H1 (cell line): ENCODE results near the gene PHEX. TPM values are rescaled to one million over a fixed set of nuclear protein-coding genes. Genes with fewer than 3 reads are reported as not detected.

Source experiments
- CTCF ChIA-PET: fragments of 300-600 bp; sonication (Branson Sonifier 250); formaldehyde crosslinking; loops from one replicate; lab custom pipeline; 2021; ENCODE audit not compliant: partially characterized antibody; lab: Charles Lee
- POLR2A ChIA-PET: fragments of 300-600 bp; sonication (Branson Sonifier 250); formaldehyde crosslinking; loops from one replicate; lab custom pipeline; 2021; ENCODE audit warnings: inconsistent platforms; ENCODE audit not compliant: partially characterized antibody; lab: Charles Lee
- DNase-seq, 2 experiments: peaks; one replicate each; pipeline versions ENCODE4 v3.0.0 to v3.0.0-alpha.2; 2010 to 2022; ENCODE audit warnings: low spot score in 2 of 2, low read depth in 1 of 2, mixed read lengths in 1 of 2
- FAIRE-seq: peaks from 2 replicates; lab custom pipeline; 2011; peaks lifted over from hg19 to GRCh38; lab: Jason Lieb, UNC
- H2AFZ ChIP-seq: 2 replicates; pipeline ENCODE4 v1.8.1; 2012; ENCODE audit warnings: low read length, inconsistent platforms
- H2AK5ac ChIP-seq: 2 replicates; pipeline ENCODE4 v1.6.1; 2013; ENCODE audit warnings: low read depth, low read length
- H2BK120ac ChIP-seq: replicated peaks from 2 replicates; pipeline ENCODE3; 2013; ENCODE audit warnings: low read depth, low read length, inconsistent platforms
- H2BK12ac ChIP-seq: 2 replicates; pipeline ENCODE4 v1.6.1; 2013; ENCODE audit warnings: low read depth, low read length
- H2BK15ac ChIP-seq: 2 replicates; pipeline ENCODE4 v1.6.1; 2013; ENCODE audit warnings: low read length
- H2BK20ac ChIP-seq: 2 replicates; pipeline ENCODE4 v1.6.1; 2013; ENCODE audit warnings: low read length
- H2BK5ac ChIP-seq: 2 replicates; pipeline ENCODE4 v1.6.1; 2013; ENCODE audit warnings: low read depth, low read length
- H3K14ac ChIP-seq: 2 replicates; pipeline ENCODE4 v1.6.1; 2013; ENCODE audit warnings: inconsistent platforms; ENCODE audit not compliant: insufficient read length
- H3K18ac ChIP-seq: 2 replicates; pipeline ENCODE4 v1.6.1; 2013; ENCODE audit warnings: low read length; ENCODE audit errors: extremely low read depth
- H3K23ac ChIP-seq: 2 replicates; pipeline ENCODE4 v1.6.1; 2013; ENCODE audit warnings: inconsistent platforms; ENCODE audit not compliant: insufficient read length
- H3K23me2 ChIP-seq: 2 replicates; pipeline ENCODE4 v1.6.1; 2013; ENCODE audit warnings: low read depth, low read length
- H3K27ac ChIP-seq: 2 replicates; pipeline ENCODE4 v1.6.1; 2011; ENCODE audit warnings: low read depth, low read length, inconsistent platforms
- H3K27me3 ChIP-seq, 4 experiments: replicated peaks in 1 of 4; 1 replicate in 1 of 4; 2 replicates in 3 of 4; pipeline versions ENCODE4 v1.6.1 to v1.8.1; 2011 to 2013; ENCODE audit warnings: low read length in 3 of 4, mild to moderate bottlenecking in 3 of 4, inconsistent platforms in 2 of 4, mixed read lengths in 2 of 4, moderate library complexity in 1 of 4; ENCODE audit not compliant: control insufficient read depth in 3 of 4, insufficient read depth in 3 of 4; ENCODE audit errors: extremely low read depth in 1 of 4
- H3K36me3 ChIP-seq, 4 experiments: 2 replicates each; pipeline versions ENCODE4 v1.6.1 to v1.8.1; 2011 to 2013; ENCODE audit warnings: mild to moderate bottlenecking in 4 of 4, low read length in 3 of 4, moderate library complexity in 2 of 4, control low read depth in 1 of 4, inconsistent platforms in 1 of 4; ENCODE audit not compliant: insufficient read depth in 4 of 4, control insufficient read depth in 2 of 4
- H3K4ac ChIP-seq: replicated peaks from 2 replicates; pipeline ENCODE3; 2013; ENCODE audit warnings: low read length, low read depth, mixed read lengths, inconsistent platforms; ENCODE audit not compliant: insufficient read length
- H3K4me1 ChIP-seq, 4 experiments: replicated peaks in 1 of 4; 1 replicate in 1 of 4; 2 replicates in 3 of 4; pipeline versions ENCODE4 v1.6.1 to v1.8.1; 2011 to 2013; ENCODE audit warnings: low read length in 3 of 4, inconsistent platforms in 2 of 4, mixed read lengths in 1 of 4; ENCODE audit not compliant: insufficient read depth in 4 of 4, control insufficient read depth in 3 of 4
- H3K4me2 ChIP-seq, 2 experiments: 2 replicates each; pipeline versions ENCODE4 v1.6.1 to v1.8.1; 2011 to 2013; ENCODE audit warnings: low read depth in 2 of 2, low read length in 2 of 2, control low read depth in 1 of 2, inconsistent platforms in 1 of 2, mild to moderate bottlenecking in 1 of 2; ENCODE audit not compliant: insufficient read depth in 1 of 2
- H3K4me3 ChIP-seq, 4 experiments: fragments of 200-600, 300-600 bp in 1 of 4; sonication (generic), shearing (Covaris generic), sonication (Bioruptor Twin) in 1 of 4; 2 replicates each; pipeline versions ENCODE4 v1.5.1 to v1.8.1; 2011 to 2016; ENCODE audit warnings: low read length in 4 of 4, low read depth in 3 of 4, control low read depth in 2 of 4, inconsistent platforms in 2 of 4, mild to moderate bottlenecking in 2 of 4, mixed read lengths in 1 of 4, moderate library complexity in 1 of 4; ENCODE audit not compliant: insufficient read depth in 2 of 4; ENCODE audit errors: extremely low read depth in 1 of 4
- H3K56ac ChIP-seq: replicated peaks from 2 replicates; pipeline ENCODE3; 2013; ENCODE audit warnings: low read depth, mild to moderate bottlenecking, mixed read lengths, low read length, inconsistent platforms; ENCODE audit not compliant: insufficient read length
- H3K79me1 ChIP-seq: 2 replicates; pipeline ENCODE4 v1.6.1; 2013; ENCODE audit warnings: low read depth, low read length, control low read depth
- H3K79me2 ChIP-seq, 2 experiments: 2 replicates each; pipeline versions ENCODE4 v1.6.1 to v1.8.1; 2012 to 2013; ENCODE audit warnings: low read length in 2 of 2, mild to moderate bottlenecking in 2 of 2, inconsistent platforms in 1 of 2; ENCODE audit not compliant: insufficient read depth in 2 of 2, control insufficient read depth in 1 of 2
- H3K9ac ChIP-seq, 4 experiments: replicated peaks in 1 of 4; 1 replicate in 1 of 4; 2 replicates in 3 of 4; pipeline versions ENCODE4 v1.6.1 to v1.8.1; 2011 to 2013; ENCODE audit warnings: low read depth in 3 of 4, low read length in 3 of 4, control low read depth in 2 of 4, mild to moderate bottlenecking in 2 of 4, moderate library complexity in 2 of 4, inconsistent platforms in 1 of 4; ENCODE audit errors: extremely low read depth in 1 of 4
- H3K9me3 ChIP-seq, 2 experiments: 2 replicates each; pipeline versions ENCODE4 v1.6.1 to v1.8.1; 2012 to 2013; ENCODE audit warnings: mild to moderate bottlenecking in 2 of 2, moderate library complexity in 2 of 2, control low read depth in 1 of 2, inconsistent platforms in 1 of 2, low read depth in 1 of 2, low read length in 1 of 2, mixed read lengths in 1 of 2; ENCODE audit not compliant: insufficient read depth in 2 of 2
- H4K20me1 ChIP-seq, 2 experiments: replicated peaks in 1 of 2; 2 replicates each; pipeline versions ENCODE3 to v1.8.1; 2011 to 2013; ENCODE audit warnings: inconsistent platforms in 2 of 2, low read length in 2 of 2, mild to moderate bottlenecking in 1 of 2; ENCODE audit not compliant: insufficient read depth in 2 of 2, control insufficient read depth in 1 of 2
- H4K5ac ChIP-seq: 2 replicates; pipeline ENCODE4 v1.6.1; 2013; ENCODE audit warnings: low read length, low read depth, mixed read lengths, inconsistent platforms; ENCODE audit not compliant: insufficient read length
- H4K8ac ChIP-seq: 2 replicates; pipeline ENCODE4 v1.8.0; 2013; ENCODE audit warnings: mild to moderate bottlenecking, moderate library complexity, low read length, inconsistent platforms; ENCODE audit not compliant: insufficient read depth; ENCODE audit errors: extremely low read depth
- H4K91ac ChIP-seq: replicated peaks from 2 replicates; pipeline ENCODE3; 2013; ENCODE audit warnings: low read length, mixed read lengths, inconsistent platforms; ENCODE audit not compliant: insufficient read length
- SIX5 ChIP-seq: IDR thresholded peaks from 2 replicates; pipeline ENCODE4 v1.6.1; 2011; ENCODE audit warnings: mild to moderate bottlenecking, low read depth, low read length
- WGBS, 2 experiments: shearing (Covaris generic) in 1 of 2; methylation state at CpG; one replicate each; pipeline versions ENCODE4 v1.1.6 to v1.1.7; 2013 to 2015; ENCODE audit warnings: low lambda C conversion rate in 2 of 2, mixed read lengths in 2 of 2, inconsistent platforms in 1 of 2, low coverage in 1 of 2, missing lambda C conversion rate in 1 of 2; ENCODE audit not compliant: insufficient replicate concordance in 2 of 2, insufficient coverage in 1 of 2, insufficient read length in 1 of 2; ENCODE audit errors: extremely low coverage in 1 of 2, missing lambda C conversion rate in 1 of 2; 5-methylcytosine and 5-hydroxymethylcytosine counted together
- long read RNA-seq, 2 experiments: library from RNA in 1 of 2; library from capped mRNA in 1 of 2; stranded (forward); transcript quantifications; one replicate each; pipeline ENCODE4 v2.0.0, GENCODE V29; 2021; ENCODE audit warnings: inconsistent platforms in 1 of 2
- polyA minus RNA-seq, 3 experiments: library from RNA; depleted of rRNA, polyadenylated mRNA; stranded (reverse); fragments of >200 nt; gene quantifications; 1 replicate in 2 of 3; 2 replicates in 1 of 3; pipeline ENCODE4 v1.2.3, GENCODE V29; 2011
- polyA plus RNA-seq, 7 experiments: library from polyadenylated mRNA; depleted of rRNA in 3 of 7; stranded (reverse) in 5 of 7; unstranded in 2 of 7; fragments of >200 nt in 5 of 7; fragments of 200-250 nt in 2 of 7; gene quantifications; 1 replicate in 5 of 7; 2 replicates in 1 of 7; 4 replicates in 1 of 7; pipeline versions ENCODE4 v1.2.1 to v1.2.3, GENCODE V29; 2011 to 2013; ENCODE audit warnings: missing spikeins in 2 of 7, mixed read lengths in 2 of 7
- total RNA-seq: library from RNA; stranded (reverse); fragmentation: NEBNext Ultra II Directional; extraction: Animal tissue kit (Norgen Biotek cat#: 25700); gene quantifications from 2 replicates; pipeline ENCODE4 v1.2.1, GENCODE V29; 2021

Gene PHEX
- total RNA-seq (0.11 and 0.15 TPM in 2 replicates), polyA plus RNA-seq (2011; rRNA removed) (0.02 and 0.03 TPM in 2 replicates), polyA minus RNA-seq (2011; rRNA and poly(A)+ RNA removed) (0.13 and 0.29 TPM in 2 replicates)
- 0.03 TPM for polyA plus RNA-seq (2011; cell fraction: cytosol; rRNA removed)
- 0.03 TPM for polyA plus RNA-seq (2011; cell fraction: nucleus; rRNA removed)
- 0.03 TPM in 2 of 4 replicates, not detected in the others for polyA plus RNA-seq (2012, experiment 1 of 2)
- not detected for polyA plus RNA-seq (2012, experiment 2 of 2)
- polyA plus RNA-seq (2013, experiment 1 of 2): 0.04 TPM
- 0.07 TPM for polyA plus RNA-seq (2013, experiment 2 of 2)
- polyA minus RNA-seq (2011; cell fraction: cytosol; rRNA and poly(A)+ RNA removed): not detected
- 0.50 TPM for polyA minus RNA-seq (2011; cell fraction: nucleus; rRNA and poly(A)+ RNA removed)
- long read RNA-seq, experiment 1: 0 reads
- long read RNA-seq, experiment 2: 0 reads

- Histone ChIP-seq H3K4me3 (no peak within 1 kb of the TSS), H2BK15ac (no peak within 1 kb of the TSS), H3K36me3 (no peaks in the 10 kb centered on the region), H3K27me3 (no peaks in the 10 kb centered on the region), H2AK5ac (no peak within 1 kb of the TSS), H4K8ac (no peak within 1 kb of the TSS), H3K9ac (no peak within 1 kb of the TSS), H2AFZ (no peak within 1 kb of the TSS), H3K23ac (no peak within 1 kb of the TSS), H4K20me1 (no peaks in the 10 kb centered on the region), H3K79me2 (no peaks in the 10 kb centered on the region), H2BK12ac (no peak within 1 kb of the TSS), H3K18ac (no peak within 1 kb of the TSS), H3K4me2 (no peak within 1 kb of the TSS), H3K14ac (no peak within 1 kb of the TSS), H3K23me2 (no peaks in the 10 kb centered on the region), H3K56ac (no peak within 1 kb of the TSS), H2BK5ac (no peak within 1 kb of the TSS), H3K4ac (no peak within 1 kb of the TSS), H3K4me1 (peaks cover 0 to 4% (median 0%) of the 10 kb centered on the region in 4 experiments; a peak in 1 of 7 replicates), H3K9me3 (no peaks in the 10 kb centered on the region), H2BK20ac (no peak within 1 kb of the TSS), H4K5ac (no peak within 1 kb of the TSS), H3K27ac (no peak within 1 kb of the TSS), H3K79me1 (no peaks in the 10 kb centered on the region), H2BK120ac (no peak within 1 kb of the TSS), H4K91ac (no peak within 1 kb of the TSS)
- ChIA-PET POLR2A (no interaction called here), CTCF (no interaction called here)
- 100% methylated on average over 1 of the region's 1 CpG; no CpG with 5 or more reads in 1 of the 2 experiments for WGBS, 2 experiments
- DNase-seq: no peak
- FAIRE-seq: no peak
- no peak for TF ChIP-seq SIX5
Measured at GRCh38 chrX:22032084-22032483, at the start of gene PHEX. Gene PHEX, plus strand, starts transcription at chrX:22032325. Its CDS starts 681 bp downstream, at chrX:22033006.
